K562 (cell line): Measurements from ENCODE around the gene IRF4. TPM values are rescaled to one million over a fixed set of nuclear protein-coding genes. Genes with fewer than 3 reads are reported as not detected.

Experiments used
- ATAC-seq: fragments of 200-7000 bp; cut with Tn5 transposase; 3 replicates; pipeline ENCODE4 v1.9.1; 2020; ENCODE audit warnings: moderate library complexity
- BruUV-seq: library from RNA; stranded (reverse); fragments of 400-500 nt; replicated peaks from 2 replicates; lab custom pipeline; 2021; lab: Mats Ljungman, UMichigan
- CTCF ChIA-PET: fragments of 300-600 bp; formaldehyde crosslinking; extraction: SDS; loops from one replicate; lab custom pipeline; 2021; ENCODE audit warnings: low intra/inter-chr PET ratio; lab: Yijun Ruan, JAX
- POLR2A ChIA-PET: fragments of 300-600, 350-650 bp; sonication (Branson Sonifier 250); formaldehyde crosslinking; extraction: SDS; loops from one replicate; lab custom pipeline; 2021; ENCODE audit warnings: antibody characterized with exemption, inconsistent platforms; lab: Yijun Ruan, JAX
- DNase-seq, 4 experiments: peaks; one replicate each; pipeline versions ENCODE4 v3.0.0 to v3.0.0-alpha.2; 2011 to 2018; ENCODE audit warnings: low spot score in 3 of 4, mixed read lengths in 3 of 4; ENCODE audit errors: extremely low read depth in 1 of 4
- FAIRE-seq: peaks from 2 replicates; lab custom pipeline; 2011; peaks lifted over from hg19 to GRCh38; lab: Jason Lieb, UNC
- H2AFZ ChIP-seq: 2 replicates; pipeline ENCODE4 v1.6.0; 2011; ENCODE audit warnings: low read depth, low read length, control low read depth, inconsistent platforms
- H3K27ac ChIP-seq: fragments of 200-600 bp; 3 replicates; pipeline ENCODE4 v1.8.0; 2011; ENCODE audit warnings: low read depth, mild to moderate bottlenecking, control low read depth, inconsistent platforms, low read length, moderate library complexity, mixed read lengths; ENCODE audit errors: extremely low read depth
- H3K27me3 ChIP-seq, 2 experiments: fragments of 300-600 bp in 1 of 2; 2 replicates in 1 of 2; 3 replicates in 1 of 2; pipeline versions ENCODE4 v1.6.0 to v1.8.0; 2011; ENCODE audit warnings: inconsistent platforms in 2 of 2, low read length in 2 of 2, mild to moderate bottlenecking in 1 of 2, mixed read lengths in 1 of 2, moderate library complexity in 1 of 2; ENCODE audit not compliant: control insufficient read depth in 2 of 2, insufficient read depth in 2 of 2
- H3K36me3 ChIP-seq: fragments of 300-600 bp; 3 replicates; pipeline ENCODE4 v1.8.0; 2011; ENCODE audit warnings: mild to moderate bottlenecking, low read length, inconsistent platforms; ENCODE audit not compliant: control insufficient read depth, insufficient read depth
- H3K4me1 ChIP-seq, 2 experiments: fragments of 200-600 bp in 1 of 2; replicated peaks in 1 of 2; 2 replicates in 1 of 2; 3 replicates in 1 of 2; pipeline versions ENCODE4 v1.5.1 to v1.8.0; 2011; ENCODE audit warnings: inconsistent platforms in 2 of 2, low read length in 2 of 2, mild to moderate bottlenecking in 1 of 2, mixed read lengths in 1 of 2, moderate library complexity in 1 of 2; ENCODE audit not compliant: control insufficient read depth in 2 of 2, insufficient read depth in 2 of 2
- H3K4me2 ChIP-seq: 2 replicates; pipeline ENCODE4 v1.6.1; 2011; ENCODE audit warnings: low read length, control low read depth, inconsistent platforms, mixed read lengths; ENCODE audit not compliant: insufficient read depth
- H3K4me3 ChIP-seq: fragments of 200-600 bp; sonication (generic), shearing (Covaris generic); 2 replicates; pipeline ENCODE4 v1.5.1; 2016; ENCODE audit warnings: control low read depth, inconsistent platforms
- H3K79me2 ChIP-seq: fragments of 200-600 bp; 3 replicates; pipeline ENCODE4 v1.8.0; 2011; ENCODE audit warnings: low read length, inconsistent platforms; ENCODE audit not compliant: control insufficient read depth, insufficient read depth
- H3K9ac ChIP-seq, 2 experiments: 2 replicates each; pipeline versions ENCODE4 v1.6.0 to v1.6.1; 2011; ENCODE audit warnings: low read depth in 2 of 2, low read length in 2 of 2, control low read depth in 1 of 2, inconsistent platforms in 1 of 2, mild to moderate bottlenecking in 1 of 2, mixed read lengths in 1 of 2; ENCODE audit not compliant: insufficient read depth in 1 of 2
- H3K9me1 ChIP-seq: one replicate; pipeline ENCODE4 v1.6.0; 2011; ENCODE audit warnings: inconsistent platforms, mild to moderate bottlenecking, low read length, moderate library complexity; ENCODE audit not compliant: control insufficient read depth, insufficient read depth
- H3K9me3 ChIP-seq: replicated peaks from 2 replicates; pipeline ENCODE4 v1.5.1; 2011; ENCODE audit warnings: low read depth, low read length, inconsistent platforms; ENCODE audit not compliant: control insufficient read depth, insufficient read depth
- H4K20me1 ChIP-seq: replicated peaks from 2 replicates; pipeline ENCODE4 v1.6.1; 2011; ENCODE audit warnings: low read length, inconsistent platforms, mixed read lengths; ENCODE audit not compliant: control insufficient read depth, insufficient read depth
- CBX8 ChIP-seq: fragments of 200-600 bp; sonication (generic); IDR thresholded peaks from 2 replicates; pipeline ENCODE4 v1.6.1; 2012; ENCODE audit warnings: borderline replicate concordance, mixed run types, low read depth, mild to moderate bottlenecking, moderate library complexity, mixed read lengths, low read length, control low read depth, inconsistent platforms; ENCODE audit not compliant: poor library complexity, severe bottlenecking; ENCODE audit errors: extremely low read depth
- DACH1 ChIP-seq: fragments of 450-650 bp; IDR thresholded peaks from 2 replicates; pipeline ENCODE4 v1.6.1; 2018; ENCODE audit not compliant: partially characterized antibody
- GATA2 ChIP-seq: sonication (generic); formaldehyde crosslinking; IDR thresholded peaks from 2 replicates; pipeline ENCODE4 v1.4.0; 2020; ENCODE audit warnings: mild to moderate bottlenecking, missing genetic modification reagents
- KLF6 ChIP-seq: fragments of 250-450 bp; sonication (Bioruptor Pico); IDR thresholded peaks from 2 replicates; pipeline ENCODE4 v1.4.0; 2020; ENCODE audit warnings: mild to moderate bottlenecking, moderate library complexity, borderline replicate concordance
- NFIC ChIP-seq: fragments of 450-650 bp; IDR thresholded peaks from 2 replicates; pipeline ENCODE4 v1.6.1; 2017; ENCODE audit warnings: mild to moderate bottlenecking, inconsistent platforms
- SRSF3 ChIP-seq: fragments of 200-400 bp; formaldehyde crosslinking; IDR thresholded peaks from 2 replicates; pipeline ENCODE4 v1.6.1; 2016; ENCODE audit warnings: mild to moderate bottlenecking, low read length, moderate library complexity; ENCODE audit not compliant: insufficient read depth
- YBX1 ChIP-seq: fragments of 450-650 bp; IDR thresholded peaks from 2 replicates; pipeline ENCODE4 v1.7.1; 2016; ENCODE audit warnings: mild to moderate bottlenecking
- ZNF324 ChIP-seq: fragments of 250-450 bp; sonication (Bioruptor Pico); IDR thresholded peaks from 2 replicates; pipeline ENCODE4 v1.4.0; 2020; ENCODE audit warnings: mild to moderate bottlenecking
- ZNF561 ChIP-seq: fragments of 450-650 bp; formaldehyde crosslinking; conservative IDR thresholded peaks from 2 replicates; pipeline ENCODE4 v1.4.0; 2020; ENCODE audit warnings: mild to moderate bottlenecking, moderate library complexity
- ZZZ3 ChIP-seq: fragments of 450-650 bp; IDR thresholded peaks from 2 replicates; pipeline ENCODE4 v1.6.1; 2016; ENCODE audit warnings: antibody characterized with exemption, mild to moderate bottlenecking, moderate library complexity
- WGBS: fragments of 100-300 bp; shearing (Covaris generic); methylation state at CpG from one replicate; pipeline ENCODE4 v1.1.6; 2016; ENCODE audit warnings: low coverage, mixed read lengths; ENCODE audit not compliant: insufficient coverage; ENCODE audit errors: missing lambda C conversion rate; 5-methylcytosine and 5-hydroxymethylcytosine counted together
- in situ Hi-C: fragments of 300-500 bp; cut with MboI; formaldehyde crosslinking; loops from 4 replicates; pipeline ENCODE4 v1.15.0; 2018; ENCODE audit warnings: inconsistent platforms, mixed read lengths
- intact Hi-C: fragments of 100-400 bp; cut with micrococcal nuclease; formaldehyde crosslinking; loops from 2 replicates; pipeline ENCODE4 v1.14.2; 2022
- polyA plus RNA-seq, 8 experiments: library from polyadenylated mRNA; depleted of rRNA in 4 of 8; stranded (reverse) in 5 of 8; unstranded in 3 of 8; fragments of >200 nt; fragmentation: Nextera tagmentation in 2 of 8; fragmentation: Illumina TruSeq in 1 of 8; extraction: Ambion mirVana in 2 of 8; extraction: Trizol in 1 of 8; gene quantifications; 2 replicates each; pipeline versions ENCODE4 v1.2.1 to v1.2.3, GENCODE V29; 2011 to 2014; ENCODE audit warnings: inconsistent platforms in 1 of 8, missing spikeins in 1 of 8
- total RNA-seq, 7 experiments: library from RNA; depleted of rRNA in 6 of 7; stranded (reverse); fragments of >200 nt in 6 of 7; fragmentation: Illumina TruSeq in 2 of 7; extraction: Trizol in 2 of 7; gene quantifications; 2 replicates each; pipeline versions ENCODE4 v1.2.1 to v1.2.3, GENCODE V29; 2011 to 2021; ENCODE audit warnings: low replicate concordance in 1 of 7
- TF ChIP-seq, protein P1 (sequence below): sonication (generic); formaldehyde crosslinking; IDR thresholded peaks from 2 replicates; pipeline ENCODE4 v1.5.0; 2020; ENCODE audit warnings: missing genetic modification reagents

Gene IRF4
- total and polyA plus RNA-seq, 9 of the 15 experiments (the other 6 are each of a cell fraction or from before 2014, with no cell fraction given), result 0.05 to 0.33 (median 0.09) TPM; not detected in 6

DNA sequence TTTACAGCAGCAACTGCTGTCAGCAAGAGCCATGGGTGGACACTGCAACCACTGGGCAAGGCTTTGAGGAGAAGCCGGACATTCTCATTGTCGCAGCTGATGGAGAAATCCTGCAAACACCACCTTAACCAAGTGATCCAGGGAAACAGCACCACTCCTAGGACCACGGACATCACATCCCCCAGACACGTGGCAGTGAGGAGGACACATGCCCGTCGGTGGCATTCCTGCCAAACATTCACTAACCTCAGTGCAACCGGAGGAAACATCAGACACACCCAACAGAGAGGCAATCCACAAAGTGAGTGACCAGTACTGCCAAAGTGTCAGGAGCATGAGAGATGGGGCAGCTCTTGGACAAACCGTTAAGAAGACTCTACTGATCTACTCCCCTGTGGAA lies 16.6 kb upstream of the IRF4 start (continued):
- TF ChIP-seq, protein P1, sequence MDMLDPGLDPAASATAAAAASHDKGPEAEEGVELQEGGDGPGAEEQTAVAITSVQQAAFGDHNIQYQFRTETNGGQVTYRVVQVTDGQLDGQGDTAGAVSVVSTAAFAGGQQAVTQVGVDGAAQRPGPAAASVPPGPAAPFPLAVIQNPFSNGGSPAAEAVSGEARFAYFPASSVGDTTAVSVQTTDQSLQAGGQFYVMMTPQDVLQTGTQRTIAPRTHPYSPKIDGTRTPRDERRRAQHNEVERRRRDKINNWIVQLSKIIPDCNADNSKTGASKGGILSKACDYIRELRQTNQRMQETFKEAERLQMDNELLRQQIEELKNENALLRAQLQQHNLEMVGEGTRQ (CRISPR knock-in tag), result no peak
- TF ChIP-seq DACH1, result no peak
- no peak for TF ChIP-seq KLF6 (CRISPR knock-in tag)
- no peak for TF ChIP-seq ZNF561 (CRISPR knock-in tag)
- no peak for TF ChIP-seq SRSF3
- TF ChIP-seq YBX1, result no peak
- TF ChIP-seq ZZZ3, result no peak

DNA sequence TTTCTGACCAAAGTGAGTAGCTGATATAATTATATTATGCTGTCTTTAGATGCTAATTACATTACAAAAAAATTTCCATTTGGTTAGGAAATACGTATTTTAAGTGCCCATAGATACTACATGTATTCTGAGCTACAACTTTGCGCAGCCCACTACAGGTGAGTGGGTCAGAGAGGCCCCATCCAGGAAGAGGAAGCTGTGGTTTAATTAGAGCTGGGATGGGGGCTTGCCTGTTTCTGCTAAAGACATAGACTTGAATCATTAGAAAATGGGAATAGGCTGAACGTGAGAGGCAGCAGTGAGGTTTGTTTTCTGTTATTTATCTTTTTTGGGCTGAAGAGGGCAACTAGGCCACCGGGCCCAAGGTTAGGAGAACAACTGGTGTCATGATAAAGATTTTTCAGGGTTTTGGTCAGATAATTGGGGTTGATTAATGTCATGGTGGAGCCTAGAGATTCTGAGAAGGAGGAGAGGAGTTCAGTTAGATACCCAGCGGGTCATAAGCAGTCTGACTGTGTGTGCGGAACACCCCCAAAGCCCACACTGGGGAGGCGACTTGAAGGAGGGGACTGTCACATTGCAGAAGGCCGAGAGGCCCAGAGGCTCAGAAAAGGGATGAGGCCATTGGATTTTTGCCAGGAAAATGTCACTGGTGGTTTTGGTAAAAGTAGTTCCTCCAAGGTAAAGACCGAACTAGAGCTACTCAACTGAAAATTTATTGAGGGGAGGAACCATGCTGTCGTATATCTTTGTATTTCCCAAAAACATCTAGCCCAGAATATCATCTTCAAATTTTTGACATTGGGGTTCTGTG lies 14.5 kb upstream of the IRF4 start:
- no peak for ATAC-seq
- H3K4me2 ChIP-seq, result no peak overlapping the region
- H3K9me3 ChIP-seq, result no peaks in the 10 kb centered on the region
- H3K4me1 ChIP-seq, result peaks cover 0 to 4% of the 10 kb centered on the region in 2 experiments; a peak in 1 of 5 replicates
- ChIA-PET POLR2A (interaction anchor here (0.6 to 0.9 kb wide), 4 partner anchors 8 to 236 kb away, joined by 3 to 4 read pairs (median 3); no protein-coding TSS in a partner anchor), CTCF (no interaction called here)
- no peak overlapping the region for H3K9ac ChIP-seq
- in situ Hi-C loops (no loop called here), intact Hi-C loops (no loop called here)
- H3K9me1 ChIP-seq, result no peaks in the 10 kb centered on the region
- no peaks in the 10 kb centered on the region for H3K79me2 ChIP-seq
- DNase-seq, result no peak
- peaks cover 75 to 76% of the 10 kb centered on the region in 2 experiments for H3K27me3 ChIP-seq
- FAIRE-seq, result no peak
- H3K4me3 ChIP-seq, result no peak overlapping the region
- 0 out of 2 replicates have a peak, but pooled peaks cover under 1% of the 10 kb centered on the region for H4K20me1 ChIP-seq
- BruUV-seq, result no TSS peak
- TF ChIP-seq GATA2 (CRISPR knock-in tag) (no peak), NFIC (0 out of 2 replicates have a peak, but pooled peaks have one; percentile 41), CBX8 (peak; percentile 33), ZNF324 (CRISPR knock-in tag) (no peak)
- no peak overlapping the region for H2AFZ ChIP-seq
- H3K36me3 ChIP-seq, result no peaks in the 10 kb centered on the region
- WGBS, result 1% methylated on average over 10 of the region's 10 CpGs
- H3K27ac ChIP-seq, result no peak overlapping the region
